ENCODE results near the gene KCTD5. TPM values are rescaled to one million over a fixed set of nuclear protein-coding genes. Genes with fewer than 3 reads are reported as not detected.
"Not testable (repeated sequence)": the region's sequence is repeated elsewhere in the genome, so short reads cannot be mapped to it uniquely, and the experiment has no call there.

Gene KCTD5
- total RNA-seq: 10 to 100 TPM; 11.6 to 15.2 TPM
- long read RNA-seq, transcript KCTD5-201 (6 exons, 2,482 nt): major isoform, 7 of 14 reads
- long read RNA-seq, partial matches to known transcripts: 6 of 14 reads
- long read RNA-seq, other reads (novel, unspliced or antisense): 1 of 14 reads

GRCh38 chr16:2682209-2683021 lies at the start of gene KCTD5:
Gene KCTD5 (plus strand): TSS chr16:2682523. CDS start chr16:2682549, 26 bp downstream.
- ATAC-seq (peak; percentile 97 to 98), DNase-seq (peak; percentile 97)
- intact Hi-C loops (cut with DNase I): no loop called here

- peak; percentile 30 for DNase-seq
- intact Hi-C loops (cut with DNase I): not testable (repeated sequence)
- peak; percentile 79 to 82 for ATAC-seq
Observed at GRCh38 chr16:2639071-2639721, 43.1 kb upstream of the KCTD5 start.

GRCh38 chr16:2639722-2640072 lies 42.6 kb upstream of the KCTD5 start:
- peak; percentile 57 to 64 for ATAC-seq
- intact Hi-C loops (cut with DNase I); DNase-seq: not testable (repeated sequence)

- DNase-seq; ATAC-seq; intact Hi-C loops (cut with DNase I): not testable (repeated sequence)
Observed at GRCh38 chr16:2642561-2642960, 39.8 kb upstream of the KCTD5 start.

- DNase-seq; intact Hi-C loops (cut with DNase I): not testable (repeated sequence)
- peak in 1 of 2 donors; percentile 58 for ATAC-seq
Observed at GRCh38 chr16:2644754-2645453, 37.4 kb upstream of the KCTD5 start.

GRCh38 chr16:2651268-2651871 lies 31.0 kb upstream of the KCTD5 start:
- intact Hi-C loops (cut with DNase I); DNase-seq: not testable (repeated sequence)

GRCh38 chr16:2653915-2654314 lies 28.4 kb upstream of the KCTD5 start:
- DNase-seq; intact Hi-C loops (cut with DNase I): not testable (repeated sequence)
- peak in 1 of 2 donors; percentile 18 for ATAC-seq

More at GRCh38 chr16:2651268-2651871, 31.0 kb upstream of the KCTD5 start:
- not testable (repeated sequence) for ATAC-seq

GRCh38 chr16:2654949-2655348 lies 27.4 kb upstream of the KCTD5 start:
- peak; percentile 17 to 20 for ATAC-seq

GRCh38 chr16:2656985-2657384 lies 25.3 kb upstream of the KCTD5 start:
- intact Hi-C loops (cut with DNase I): no loop called here
- no peak for ATAC-seq
- no peak for DNase-seq

More at GRCh38 chr16:2654949-2655348, 27.4 kb upstream of the KCTD5 start:
- DNase-seq; intact Hi-C loops (cut with DNase I): not testable (repeated sequence)

GRCh38 chr16:2657803-2658202 lies 24.5 kb upstream of the KCTD5 start:
- peak; percentile 11 to 38 for ATAC-seq
- DNase-seq; intact Hi-C loops (cut with DNase I): not testable (repeated sequence)

- DNase-seq: not testable (repeated sequence)
- ATAC-seq: peak in 1 of 2 donors; percentile 20
Observed at GRCh38 chr16:2659560-2659959, 22.8 kb upstream of the KCTD5 start.

GRCh38 chr16:2660014-2660662 lies 22.2 kb upstream of the KCTD5 start:
- ATAC-seq: peak in 1 of 2 donors; percentile 16
- DNase-seq; intact Hi-C loops (cut with DNase I): not testable (repeated sequence)

More at GRCh38 chr16:2659560-2659959, 22.8 kb upstream of the KCTD5 start:
- intact Hi-C loops (cut with DNase I): not testable (repeated sequence)

- intact Hi-C loops (cut with DNase I): not testable (repeated sequence)
- peak; percentile 18 to 36 for ATAC-seq
- peak; percentile 36 for DNase-seq
Observed at GRCh38 chr16:2660755-2661373, 21.5 kb upstream of the KCTD5 start.

- DNase-seq (no peak), ATAC-seq (peak in 1 of 2 donors; percentile 64)
- intact Hi-C loops (cut with DNase I): no loop called here
Observed at GRCh38 chr16:2663553-2664546, 18.5 kb upstream of the KCTD5 start.

- intact Hi-C loops (cut with DNase I): no loop called here
- ATAC-seq: no peak
- DNase-seq: no peak
Observed at GRCh38 chr16:2664574-2664982, 17.7 kb upstream of the KCTD5 start.

GRCh38 chr16:2666671-2667070 lies 15.7 kb upstream of the KCTD5 start:
- ATAC-seq; intact Hi-C loops (cut with DNase I): not testable (repeated sequence)

GRCh38 chr16:2669587-2669986 lies 12.7 kb upstream of the KCTD5 start:
- intact Hi-C loops (cut with DNase I); ATAC-seq: not testable (repeated sequence)

More at GRCh38 chr16:2666671-2667070, 15.7 kb upstream of the KCTD5 start:
- not testable (repeated sequence) for DNase-seq

More at GRCh38 chr16:2669587-2669986, 12.7 kb upstream of the KCTD5 start:
- DNase-seq: not testable (repeated sequence)
